ENCODE measurements around the gene HEATR5A. TPM values are rescaled to one million over a fixed set of nuclear protein-coding genes. Genes with fewer than 3 reads are reported as not detected.

The HEATR5A gene
- total and polyA plus RNA-seq, 2 experiments from 2014 or later = 25.8 to 32.5 TPM

DNA sequence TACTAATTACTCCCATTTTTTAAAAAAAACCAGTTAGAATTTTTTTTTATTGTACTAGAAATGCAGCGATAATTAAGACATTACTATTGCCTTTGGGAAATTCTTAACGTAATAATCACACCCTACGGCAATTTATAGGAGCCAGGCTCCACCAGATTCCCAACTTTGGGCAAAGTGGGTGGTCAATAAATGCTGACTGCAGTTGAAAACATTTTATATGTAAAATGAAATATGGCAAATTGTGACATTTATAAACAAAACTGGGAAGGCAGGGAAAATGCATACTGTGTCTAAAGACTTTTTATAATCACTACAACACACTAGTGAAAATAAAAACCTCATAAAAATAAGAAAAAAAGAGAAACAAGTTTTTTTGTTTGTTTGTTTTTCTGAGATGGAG is 119.5 kb downstream of the HEATR5A start (continued):
- TF ChIP-seq, protein P1, sequence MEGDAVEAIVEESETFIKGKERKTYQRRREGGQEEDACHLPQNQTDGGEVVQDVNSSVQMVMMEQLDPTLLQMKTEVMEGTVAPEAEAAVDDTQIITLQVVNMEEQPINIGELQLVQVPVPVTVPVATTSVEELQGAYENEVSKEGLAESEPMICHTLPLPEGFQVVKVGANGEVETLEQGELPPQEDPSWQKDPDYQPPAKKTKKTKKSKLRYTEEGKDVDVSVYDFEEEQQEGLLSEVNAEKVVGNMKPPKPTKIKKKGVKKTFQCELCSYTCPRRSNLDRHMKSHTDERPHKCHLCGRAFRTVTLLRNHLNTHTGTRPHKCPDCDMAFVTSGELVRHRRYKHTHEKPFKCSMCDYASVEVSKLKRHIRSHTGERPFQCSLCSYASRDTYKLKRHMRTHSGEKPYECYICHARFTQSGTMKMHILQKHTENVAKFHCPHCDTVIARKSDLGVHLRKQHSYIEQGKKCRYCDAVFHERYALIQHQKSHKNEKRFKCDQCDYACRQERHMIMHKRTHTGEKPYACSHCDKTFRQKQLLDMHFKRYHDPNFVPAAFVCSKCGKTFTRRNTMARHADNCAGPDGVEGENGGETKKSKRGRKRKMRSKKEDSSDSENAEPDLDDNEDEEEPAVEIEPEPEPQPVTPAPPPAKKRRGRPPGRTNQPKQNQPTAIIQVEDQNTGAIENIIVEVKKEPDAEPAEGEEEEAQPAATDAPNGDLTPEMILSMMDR (conservative IDR thresholded peaks at IDR 0.05; ENCODE audit: low read depth in 2 of 2) = no peak
- TF ChIP-seq REST (IDR thresholded peaks at IDR 0.05; ENCODE audit: unreplicated experiment) (no peak), ZNF114 (CRISPR knock-in tag; IDR thresholded peaks at IDR 0.05) (no peak)

GRCh38 chr14:31300296-31300695 is 120.1 kb downstream of the HEATR5A start:
- no peaks in the 10 kb centered on the region; the same call in 2 of the 3 replicates for H3K4me1 Mint-ChIP-seq
- H3K9me3 Mint-ChIP-seq = no peaks in the 10 kb centered on the region
- Histone ChIP-seq H3K4me3 (no peak overlapping the region), H3K4me1 (ENCODE audit: insufficient read depth) (no peaks in the 10 kb centered on the region; the same call in 1 of the 2 replicates), H3K27ac (ENCODE audit: low read depth) (no peak overlapping the region), H3K79me2 (replicated peaks; ENCODE audit: insufficient read depth) (no peaks in the 10 kb centered on the region), H3K27me3 (ENCODE audit: insufficient read depth) (no peaks in the 10 kb centered on the region), H2AFZ (no peak overlapping the region), H3K36me3 (ENCODE audit: insufficient read depth) (peaks cover 10% of the 10 kb centered on the region; the same call in 1 of the 2 replicates), H4K20me1 (replicated peaks; ENCODE audit: insufficient read depth) (no peaks in the 10 kb centered on the region), H3K9me2 (ENCODE audit: insufficient read depth) (no peaks in the 10 kb centered on the region), H3K4me2 (no peak overlapping the region), H3F3A (replicated peaks; ENCODE audit: low read depth) (no peaks in the 10 kb centered on the region)
- no peak overlapping the region for H3K4me3 Mint-ChIP-seq
- ATAC-seq (peak; percentile 88), DNase-seq (ENCODE audit: low spot score) (peak; percentile 61)
- H3K36me3 Mint-ChIP-seq (ENCODE audit: low read depth) = peaks cover 4% of the 10 kb centered on the region; the same call in 2 of the 3 replicates
- peak overlapping the region; percentile 43; the same call in 1 of the 2 replicates for H3K27ac Mint-ChIP-seq
- TF ChIP-seq, protein P1 (conservative IDR thresholded peaks at IDR 0.05; ENCODE audit: low read depth in 2 of 2) = peak; percentile 28 to 45
- no peak for TF ChIP-seq ETS1 (IDR thresholded peaks at IDR 0.05)
- peaks cover 1% of the 10 kb centered on the region for H3K27me3 Mint-ChIP-seq (ENCODE audit: insufficient read depth, low read depth, poor library complexity)

Data from GM23338 (cell line).